ENCODE measurements around the gene TNFRSF21. TPM values are rescaled to one million over a fixed set of nuclear protein-coding genes. Genes with fewer than 3 reads are reported as not detected.

The TNFRSF21 gene
- total and polyA plus RNA-seq, 10 of the 15 experiments (the other 5 are each of a cell fraction or from before 2014, with no cell fraction given), result 0.09 to 1.0 (median 0.27) TPM

DNA sequence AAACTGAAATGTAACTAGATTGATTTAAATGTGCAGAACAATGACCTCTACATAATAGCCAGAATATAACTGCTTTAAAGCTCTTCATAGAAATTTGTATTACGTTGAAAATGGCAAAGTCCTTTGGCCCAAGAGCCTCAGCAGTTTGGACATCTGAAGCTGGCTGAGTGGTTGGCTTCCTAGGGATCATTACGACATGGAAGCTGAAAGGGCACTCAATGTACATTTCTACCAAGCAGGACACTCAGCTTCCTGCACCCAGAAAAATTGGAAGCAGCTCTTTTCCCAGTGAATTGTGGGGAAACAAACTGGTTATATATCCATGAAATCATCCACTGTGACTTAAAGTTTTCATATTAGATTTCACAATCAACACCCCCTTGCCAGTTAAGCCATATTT is 40.2 kb upstream of the TNFRSF21 start (continued):
- TF ChIP-seq, protein P1, sequence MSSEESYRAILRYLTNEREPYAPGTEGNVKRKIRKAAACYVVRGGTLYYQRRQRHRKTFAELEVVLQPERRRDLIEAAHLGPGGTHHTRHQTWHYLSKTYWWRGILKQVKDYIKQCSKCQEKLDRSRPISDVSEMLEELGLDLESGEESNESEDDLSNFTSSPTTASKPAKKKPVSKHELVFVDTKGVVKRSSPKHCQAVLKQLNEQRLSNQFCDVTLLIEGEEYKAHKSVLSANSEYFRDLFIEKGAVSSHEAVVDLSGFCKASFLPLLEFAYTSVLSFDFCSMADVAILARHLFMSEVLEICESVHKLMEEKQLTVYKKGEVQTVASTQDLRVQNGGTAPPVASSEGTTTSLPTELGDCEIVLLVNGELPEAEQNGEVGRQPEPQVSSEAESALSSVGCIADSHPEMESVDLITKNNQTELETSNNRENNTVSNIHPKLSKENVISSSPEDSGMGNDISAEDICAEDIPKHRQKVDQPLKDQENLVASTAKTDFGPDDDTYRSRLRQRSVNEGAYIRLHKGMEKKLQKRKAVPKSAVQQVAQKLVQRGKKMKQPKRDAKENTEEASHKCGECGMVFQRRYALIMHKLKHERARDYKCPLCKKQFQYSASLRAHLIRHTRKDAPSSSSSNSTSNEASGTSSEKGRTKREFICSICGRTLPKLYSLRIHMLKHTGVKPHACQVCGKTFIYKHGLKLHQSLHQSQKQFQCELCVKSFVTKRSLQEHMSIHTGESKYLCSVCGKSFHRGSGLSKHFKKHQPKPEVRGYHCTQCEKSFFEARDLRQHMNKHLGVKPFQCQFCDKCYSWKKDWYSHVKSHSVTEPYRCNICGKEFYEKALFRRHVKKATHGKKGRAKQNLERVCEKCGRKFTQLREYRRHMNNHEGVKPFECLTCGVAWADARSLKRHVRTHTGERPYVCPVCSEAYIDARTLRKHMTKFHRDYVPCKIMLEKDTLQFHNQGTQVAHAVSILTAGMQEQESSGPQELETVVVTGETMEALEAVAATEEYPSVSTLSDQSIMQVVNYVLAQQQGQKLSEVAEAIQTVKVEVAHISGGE (CRISPR knock-in tag; IDR thresholded peaks at IDR 0.05), result no peak

- Histone ChIP-seq H3K36me3 (ENCODE audit: control insufficient read depth in 2 of 2, insufficient read depth in 2 of 2, low read length in 1 of 2) (no peaks in the 10 kb centered on the region), H2AFZ (ENCODE audit: control insufficient read depth, low read depth, low read length) (no peak overlapping the region), H3K79me2 (ENCODE audit: control insufficient read depth, insufficient read depth, low read length) (no peaks in the 10 kb centered on the region), H3K4me1 (ENCODE audit: control insufficient read depth, insufficient read depth, low read length) (no peaks in the 10 kb centered on the region), H3K27me3 (replicated peaks in 1 of 2; ENCODE audit: control insufficient read depth in 2 of 2, insufficient read depth in 2 of 2, low read length in 1 of 2) (0 out of 4 replicates have a peak, but pooled peaks cover 0 to 4% of the 10 kb centered on the region in 2 experiments), H3K4me2 (ENCODE audit: control insufficient read depth, insufficient read depth) (no peak overlapping the region), H4K20me1 (ENCODE audit: control insufficient read depth, insufficient read depth) (no peaks in the 10 kb centered on the region), H3K27ac (ENCODE audit: control insufficient read depth, insufficient read depth) (no peak overlapping the region), H3K4me3 (no peak overlapping the region), H3K9ac (ENCODE audit: control insufficient read depth, insufficient read depth, low read length) (no peak overlapping the region), H3K9me3 (replicated peaks; ENCODE audit: control insufficient read depth, insufficient read depth, low read length) (no peaks in the 10 kb centered on the region)
- ChIA-PET SMC1A (ENCODE audit: uncharacterized antibody, unreplicated experiment) (interaction anchor here (0.9 to 1.4 kb wide), 2 partner anchors 9 to 31 kb away, joined by 3 to 5 read pairs; no protein-coding TSS in a partner anchor), CTCF (no interaction called here), POLR2A (no interaction called here), RAD21 (ENCODE audit: unreplicated experiment) (no interaction called here)
- no peak for DNase-seq (ENCODE audit: low read depth, low spot score)
- 9% methylated on average over 4 of the region's 5 CpGs for WGBS (ENCODE audit: insufficient coverage, insufficient replicate concordance, low lambda C conversion rate, missing lambda C conversion rate)
- no peak for ATAC-seq
- intact Hi-C loops (cut with micrococcal nuclease; ENCODE audit: unreplicated experiment), result no loop called here
- in situ Hi-C loops (cut with MboI), result no loop called here
- TF ChIP-seq BHLHE40 (IDR thresholded peaks at IDR 0.05; ENCODE audit: borderline replicate concordance in 1 of 2, low read depth in 2 of 2, low read length in 1 of 2) (no peak), KDM1A (IDR thresholded peaks at IDR 0.05; ENCODE audit: borderline replicate concordance) (no peak), RAD51 (IDR thresholded peaks at IDR 0.05) (no peak)
- no TSS peak for BruUV-seq (replicated peaks)
- FAIRE-seq, result no peak
These were observed 38.7 kb upstream of the TNFRSF21 start for GRCh38 chr6:47348316-47348863.
